Liver (tissue), 9 donors: ENCODE measurements around the gene RBL2. TPM values are rescaled to one million over a fixed set of nuclear protein-coding genes. Genes with fewer than 3 reads are reported as not detected.

Source experiments
- DNase-seq: peaks from one replicate; pipeline ENCODE4 v3.0.0-alpha.2; 2017; ENCODE audit warnings: low spot score
- H3K27ac ChIP-seq, 2 donors: one replicate each; pipeline ENCODE4 v1.7.0; 2013; ENCODE audit warnings: inconsistent platforms in 2 of 2, low read length in 2 of 2, control low read depth in 1 of 2, low read depth in 1 of 2, mild to moderate bottlenecking in 1 of 2
- H3K27me3 ChIP-seq, 4 donors: one replicate each; pipeline versions ENCODE4 v1.6.1 to v1.7.0; 2013; ENCODE audit warnings: low read length in 3 of 4, inconsistent platforms in 1 of 4, mild to moderate bottlenecking in 1 of 4, moderate library complexity in 1 of 4; ENCODE audit not compliant: control insufficient read depth in 4 of 4, insufficient read depth in 4 of 4
- H3K36me3 ChIP-seq, 4 donors: one replicate each; pipeline versions ENCODE4 v1.6.1 to v1.7.0; 2013; ENCODE audit warnings: low read length in 3 of 4, mild to moderate bottlenecking in 3 of 4, low read depth in 1 of 4, moderate library complexity in 1 of 4; ENCODE audit not compliant: control insufficient read depth in 4 of 4, insufficient read depth in 3 of 4
- H3K4me1 ChIP-seq, 4 donors: one replicate each; pipeline versions ENCODE4 v1.6.1 to v1.7.0; 2013; ENCODE audit warnings: low read length in 3 of 4, mild to moderate bottlenecking in 3 of 4, moderate library complexity in 1 of 4; ENCODE audit not compliant: control insufficient read depth in 4 of 4, insufficient read depth in 4 of 4
- H3K4me3 ChIP-seq, 3 donors: one replicate each; pipeline versions ENCODE4 v1.6.1 to v1.7.0; 2013; ENCODE audit warnings: low read length in 3 of 3, control low read depth in 1 of 3, low read depth in 1 of 3, mild to moderate bottlenecking in 1 of 3
- H3K9ac ChIP-seq, 2 donors: one replicate each; pipeline ENCODE4 v1.7.0; 2013; ENCODE audit warnings: low read length in 2 of 2, mild to moderate bottlenecking in 2 of 2, moderate library complexity in 2 of 2, control low read depth in 1 of 2, low read depth in 1 of 2
- H3K9me3 ChIP-seq, 4 donors: one replicate each; pipeline versions ENCODE4 v1.6.1 to v1.7.0; 2013; ENCODE audit warnings: low read length in 3 of 4; ENCODE audit not compliant: control insufficient read depth in 4 of 4
- ATF3 ChIP-seq: IDR thresholded peaks from 2 replicates; pipeline ENCODE4 v1.6.1; 2016; ENCODE audit warnings: antibody characterized with exemption
- CTCF ChIP-seq: fragments of 150-350 bp; IDR thresholded peaks from 2 replicates; pipeline ENCODE4 v1.5.1; 2017; ENCODE audit warnings: improper control_type of control experiment, low read depth, low read length; ENCODE audit not compliant: missing input control
- EGR1 ChIP-seq, 2 donors: IDR thresholded peaks; 2 replicates each; pipeline ENCODE4 v1.6.1; 2016 to 2018; ENCODE audit warnings: antibody characterized with exemption in 2 of 2, low read depth in 2 of 2
- FOXA1 ChIP-seq: IDR thresholded peaks from 2 replicates; pipeline ENCODE4 v1.6.1; 2016; ENCODE audit warnings: antibody characterized with exemption
- FOXA2 ChIP-seq: IDR thresholded peaks from 2 replicates; pipeline ENCODE4 v1.6.1; 2016; ENCODE audit warnings: antibody characterized with exemption
- HNF4A ChIP-seq, 2 donors: conservative IDR thresholded peaks; 2 replicates each; pipeline ENCODE4 v1.6.1; 2016; ENCODE audit warnings: antibody characterized with exemption in 2 of 2, mild to moderate bottlenecking in 2 of 2
- HNF4G ChIP-seq: IDR thresholded peaks from 2 replicates; pipeline ENCODE4 v1.6.1; 2016; ENCODE audit warnings: antibody characterized with exemption
- JUND ChIP-seq, 2 donors: IDR thresholded peaks; 2 replicates each; pipeline ENCODE4 v1.6.1; 2016; ENCODE audit warnings: antibody characterized with exemption in 2 of 2
- MAX ChIP-seq: IDR thresholded peaks from 2 replicates; pipeline ENCODE4 v1.6.1; 2016; ENCODE audit warnings: antibody characterized with exemption
- NR2F2 ChIP-seq: IDR thresholded peaks from 2 replicates; pipeline ENCODE4 v1.6.1; 2016; ENCODE audit warnings: antibody characterized with exemption
- RAD21 ChIP-seq, 2 donors: IDR thresholded peaks; 2 replicates each; pipeline ENCODE4 v1.6.1; 2016; ENCODE audit warnings: antibody characterized with exemption in 2 of 2, mild to moderate bottlenecking in 2 of 2
- REST ChIP-seq: IDR thresholded peaks from 2 replicates; pipeline ENCODE4 v1.6.1; 2016; ENCODE audit warnings: antibody characterized with exemption, mild to moderate bottlenecking
- RXRA ChIP-seq, 2 donors: IDR thresholded peaks; 2 replicates each; pipeline ENCODE4 v1.6.1; 2017 to 2018; ENCODE audit warnings: antibody characterized with exemption in 2 of 2, mild to moderate bottlenecking in 1 of 2
- TAF1 ChIP-seq: conservative IDR thresholded peaks from 2 replicates; pipeline ENCODE4 v1.6.1; 2016; ENCODE audit warnings: antibody characterized with exemption, mild to moderate bottlenecking
- YY1 ChIP-seq: IDR thresholded peaks from 2 replicates; pipeline ENCODE4 v1.6.1; 2016; ENCODE audit warnings: antibody characterized with exemption, mild to moderate bottlenecking
- ZBTB33 ChIP-seq: IDR thresholded peaks from 2 replicates; pipeline ENCODE4 v1.6.1; 2016; ENCODE audit warnings: antibody characterized with exemption
- WGBS: extraction: QIAGEN DNeasy Blood & Tissue Kit; methylation state at CpG from one replicate; pipeline ENCODE4 v1.1.7; 2013; 5-methylcytosine and 5-hydroxymethylcytosine counted together
- polyA plus RNA-seq, 2 donors: library from polyadenylated mRNA; stranded (reverse) in 1 of 2; unstranded in 1 of 2; fragments of 200-250 nt in 1 of 2; fragments of >200 nt in 1 of 2; fragmentation: Nextera tagmentation in 1 of 2; extraction: Ambion mirVana in 1 of 2; gene quantifications; one replicate each; pipeline versions ENCODE4 v1.2.1 to v1.2.3, GENCODE V29; 2013 to 2015
- total RNA-seq, 2 donors: library from RNA; depleted of rRNA; stranded (reverse); fragments of >200 nt; gene quantifications; one replicate each; pipeline ENCODE4 v1.2.3, GENCODE V29; 2014
- donor health status: healthy.
- donor health status: healthy.
- donor health status: healthy.
- donor health status: healthy.
- donor health status: healthy.

The RBL2 gene
- total and polyA plus RNA-seq, 4 donors: 19.2 to 64.3 (median 28.4) TPM

GRCh38 chr16:53510704-53511070 is 76.4 kb downstream of the RBL2 start:
- Histone ChIP-seq H3K9ac (peak overlapping the region; percentile 4 to 33), H3K27ac (peak overlapping the region; percentile 87 to 95), H3K4me3 (no peak overlapping the region), H3K27me3 (no peaks in the 10 kb centered on the region), H3K4me1 (peaks cover 7 to 37% (median 31%) of the 10 kb centered on the region in 4 donors), H3K9me3 (no peaks in the 10 kb centered on the region), H3K36me3 (no peaks in the 10 kb centered on the region)
- TF ChIP-seq CTCF: no peak
- no peak for TF ChIP-seq FOXA1
- TF ChIP-seq MAX: no peak
- WGBS: 23% methylated on average over 2 of the region's 2 CpGs
- no peak for DNase-seq

GRCh38 chr16:53511084-53511402 is 76.8 kb downstream of the RBL2 start:
- 60% methylated on average over 6 of the region's 6 CpGs for WGBS
- Histone ChIP-seq H3K27me3 (no peaks in the 10 kb centered on the region), H3K36me3 (no peaks in the 10 kb centered on the region), H3K27ac (peak overlapping the region; percentile 87 to 95), H3K9me3 (no peaks in the 10 kb centered on the region), H3K4me3 (no peak overlapping the region), H3K4me1 (peaks cover 7 to 37% (median 31%) of the 10 kb centered on the region in 4 donors), H3K9ac (peak overlapping the region; percentile 4 to 33)
- TF ChIP-seq RXRA (IDR thresholded peaks at IDR 0.05): no peak
- no peak for TF ChIP-seq JUND (IDR thresholded peaks at IDR 0.05)
- TF ChIP-seq HNF4G: no peak
- TF ChIP-seq EGR1 (IDR thresholded peaks at IDR 0.05; ENCODE audit: low read depth in 2 of 2): no peak
- no peak for TF ChIP-seq FOXA1
- no peak for TF ChIP-seq NR2F2
- no peak for TF ChIP-seq REST
- no peak for TF ChIP-seq YY1
- TF ChIP-seq ATF3: no peak
- no peak for DNase-seq

GRCh38 chr16:53511403-53512280 is 77.4 kb downstream of the RBL2 start:
- Histone ChIP-seq H3K9me3 (no peaks in the 10 kb centered on the region), H3K9ac (peak overlapping the region in 1 of 2 donors; percentile 27), H3K4me3 (no peak overlapping the region), H3K27ac (peak overlapping the region; percentile 87 to 95), H3K4me1 (peaks cover 7 to 37% (median 31%) of the 10 kb centered on the region in 4 donors), H3K36me3 (no peaks in the 10 kb centered on the region), H3K27me3 (no peaks in the 10 kb centered on the region)
- peak; percentile 46 for DNase-seq
- WGBS: 36% methylated on average over 12 of the region's 12 CpGs
- TF ChIP-seq RXRA (IDR thresholded peaks at IDR 0.05): peak; percentile 94 to 95
- peak; percentile 51 for TF ChIP-seq ZBTB33
- TF ChIP-seq FOXA2: peak; percentile 75
- TF ChIP-seq RAD21 (IDR thresholded peaks at IDR 0.05): peak; percentile 2 to 45
- TF ChIP-seq TAF1: peak; percentile 80
- peak; percentile 93 to 96 for TF ChIP-seq HNF4A (conservative IDR thresholded peaks at IDR 0.05)
- TF ChIP-seq MAX: peak; percentile 91
- peak; percentile 45 to 73 for TF ChIP-seq JUND (IDR thresholded peaks at IDR 0.05)
- TF ChIP-seq CTCF: peak; percentile 27
- peak; percentile 97 for TF ChIP-seq NR2F2
